MM.1S (cell line): Measurements from ENCODE around the gene TMEM259.

Experiments
- CTCF ChIP-seq: fragments of 300-600 bp; sonication (generic); IDR thresholded peaks from 2 replicates; pipeline ENCODE4 v1.5.1; 2016; ENCODE audit warnings: antibody characterized with exemption, low read length, mixed read lengths
- EZH2 ChIP-seq: fragments of 300-600 bp; sonication (generic); optimal IDR thresholded peaks from 2 replicates; pipeline ENCODE3; 2017; ENCODE audit warnings: low read depth, mild to moderate bottlenecking, antibody characterized with exemption, low read length, mixed read lengths

DNA sequence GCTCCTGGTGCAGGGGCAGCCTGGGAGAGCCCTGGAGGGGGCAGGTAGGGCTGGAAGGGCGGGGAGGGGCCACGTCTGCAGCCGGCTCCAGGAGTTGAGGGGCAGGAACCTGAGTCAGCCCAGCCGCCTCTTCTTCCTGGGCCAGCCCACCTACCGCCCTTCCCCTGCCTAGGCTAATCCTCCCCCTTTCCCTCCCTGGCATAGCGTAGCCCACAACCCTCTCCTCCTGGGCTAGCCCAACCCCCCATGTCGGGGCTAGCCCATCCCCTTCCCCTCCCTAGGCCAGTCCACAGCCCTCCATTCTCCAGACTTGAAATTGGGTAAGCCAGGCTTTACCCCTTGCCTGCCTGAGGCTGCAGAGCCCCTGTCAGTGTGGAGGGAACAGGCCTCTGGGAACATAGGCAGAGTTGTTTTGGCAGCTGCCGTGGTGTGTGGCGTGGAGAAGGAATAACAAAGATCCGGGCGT is 57.4 kb downstream of the TMEM259 start:
- no peak for TF ChIP-seq CTCF
- TF ChIP-seq EZH2: no peak
